H9 (cell line): ENCODE results near the gene NMU. TPM values are rescaled to one million over a fixed set of nuclear protein-coding genes. Genes with fewer than 3 reads are reported as not detected.

ENCODE experiments used
- DNase-seq: peaks from one replicate; pipeline ENCODE4 v3.0.0-alpha.2; 2017
- H2AFZ ChIP-seq: one replicate; pipeline ENCODE4 v1.6.1; 2013; ENCODE audit warnings: mild to moderate bottlenecking, low read length, control low read depth, moderate library complexity
- H2AK5ac ChIP-seq: 2 replicates; pipeline ENCODE4 v1.6.1; 2013; ENCODE audit warnings: low read length, control low read depth, mixed read lengths; ENCODE audit not compliant: insufficient read length
- H2BK120ac ChIP-seq: one replicate; pipeline ENCODE4 v1.6.1; 2013; ENCODE audit warnings: low read depth, mild to moderate bottlenecking, low read length, control low read depth, inconsistent platforms; ENCODE audit not compliant: poor library complexity, severe bottlenecking
- H2BK12ac ChIP-seq: 2 replicates; pipeline ENCODE4 v1.6.1; 2013; ENCODE audit warnings: low read length, control low read depth, mixed read lengths, low read depth; ENCODE audit not compliant: insufficient read length
- H2BK15ac ChIP-seq: 2 replicates; pipeline ENCODE4 v1.6.1; 2013; ENCODE audit warnings: low read depth, low read length, control low read depth
- H2BK20ac ChIP-seq: one replicate; pipeline ENCODE4 v1.6.1; 2013; ENCODE audit warnings: low read depth, mild to moderate bottlenecking, low read length, control low read depth, inconsistent platforms; ENCODE audit not compliant: poor library complexity, severe bottlenecking
- H2BK5ac ChIP-seq: 2 replicates; pipeline ENCODE4 v1.6.1; 2013; ENCODE audit warnings: low read length, control low read depth, mixed read lengths; ENCODE audit not compliant: insufficient read length
- H3K14ac ChIP-seq: 2 replicates; pipeline ENCODE4 v1.6.1; 2013; ENCODE audit warnings: low read length, control low read depth; ENCODE audit not compliant: insufficient read depth
- H3K18ac ChIP-seq: 2 replicates; pipeline ENCODE4 v1.6.1; 2013; ENCODE audit warnings: low read depth, mild to moderate bottlenecking, mixed read lengths, low read length, control low read depth; ENCODE audit not compliant: insufficient read length
- H3K23ac ChIP-seq: 2 replicates; pipeline ENCODE4 v1.6.1; 2013; ENCODE audit warnings: low read length, control low read depth, mixed read lengths, low read depth; ENCODE audit not compliant: insufficient read length
- H3K23me2 ChIP-seq: 2 replicates; pipeline ENCODE4 v1.6.1; 2013; ENCODE audit warnings: low read depth, mild to moderate bottlenecking, mixed read lengths, low read length, control low read depth; ENCODE audit not compliant: insufficient read length, poor library complexity, severe bottlenecking
- H3K27ac ChIP-seq: 2 replicates; pipeline ENCODE4 v1.5.1; 2013; ENCODE audit warnings: low read length, control low read depth, mixed read lengths, low read depth; ENCODE audit not compliant: insufficient read length
- H3K27me3 ChIP-seq: 2 replicates; pipeline ENCODE4 v1.6.1; 2013; ENCODE audit warnings: low read length, control low read depth, inconsistent platforms; ENCODE audit not compliant: insufficient read depth
- H3K4ac ChIP-seq: 2 replicates; pipeline ENCODE4 v1.6.1; 2013; ENCODE audit warnings: low read depth, mild to moderate bottlenecking, control low read depth, inconsistent platforms, low read length, moderate library complexity
- H3K4me1 ChIP-seq: 2 replicates; pipeline ENCODE4 v1.6.1; 2013; ENCODE audit warnings: low read length, control low read depth, inconsistent platforms; ENCODE audit not compliant: insufficient read depth
- H3K4me2 ChIP-seq: 2 replicates; pipeline ENCODE4 v1.6.1; 2013; ENCODE audit warnings: low read length, control low read depth, mixed read lengths; ENCODE audit not compliant: insufficient read length, insufficient read depth
- H3K56ac ChIP-seq: 2 replicates; pipeline ENCODE4 v1.6.1; 2013; ENCODE audit warnings: low read depth, mild to moderate bottlenecking, mixed read lengths, low read length, control low read depth; ENCODE audit not compliant: insufficient read length
- H3K79me1 ChIP-seq: 2 replicates; pipeline ENCODE4 v1.6.1; 2013; ENCODE audit warnings: low read depth, mild to moderate bottlenecking, moderate library complexity, low read length, control low read depth, inconsistent platforms; ENCODE audit not compliant: insufficient read depth, poor library complexity, severe bottlenecking
- H3K79me2 ChIP-seq: 2 replicates; pipeline ENCODE4 v1.6.1; 2013; ENCODE audit warnings: low read length, control low read depth, inconsistent platforms; ENCODE audit not compliant: insufficient read depth
- H3K9ac ChIP-seq: 2 replicates; pipeline ENCODE4 v1.6.1; 2013; ENCODE audit warnings: low read length, control low read depth, mixed read lengths; ENCODE audit not compliant: insufficient read length; ENCODE audit errors: extremely low read depth
- H3K9me3 ChIP-seq: one replicate; pipeline ENCODE4 v1.6.1; 2013; ENCODE audit warnings: low read depth, low read length, inconsistent platforms; ENCODE audit not compliant: control insufficient read depth
- H3T11ph ChIP-seq: one replicate; pipeline ENCODE4 v1.6.1; 2013; ENCODE audit warnings: mild to moderate bottlenecking, low read length, control low read depth, inconsistent platforms
- H4K20me1 ChIP-seq: one replicate; pipeline ENCODE4 v1.6.1; 2013; ENCODE audit not compliant: control insufficient read depth, insufficient read length, insufficient read depth
- H4K5ac ChIP-seq: 2 replicates; pipeline ENCODE4 v1.6.1; 2013; ENCODE audit warnings: low read depth, mild to moderate bottlenecking, mixed read lengths, low read length, control low read depth; ENCODE audit not compliant: insufficient read length
- H4K8ac ChIP-seq: replicated peaks from 2 replicates; pipeline ENCODE4 v1.6.1; 2013; ENCODE audit warnings: low read length, control low read depth, mixed read lengths, low read depth; ENCODE audit not compliant: insufficient read length
- H4K91ac ChIP-seq: 2 replicates; pipeline ENCODE4 v1.6.1; 2013; ENCODE audit warnings: low read depth, mild to moderate bottlenecking, moderate library complexity, mixed read lengths, low read length, control low read depth; ENCODE audit not compliant: insufficient read length
- H3K27ac Mint-ChIP-seq, 3 experiments: 2 replicates in 2 of 3; 3 replicates in 1 of 3; pipeline ENCODE4 v1.8.0; 2020 to 2021; ENCODE audit warnings: mixed read lengths in 3 of 3, mild to moderate bottlenecking in 1 of 3, moderate library complexity in 1 of 3
- H3K27me3 Mint-ChIP-seq: 2 replicates; pipeline ENCODE4 v1.8.0; 2021; ENCODE audit warnings: low read depth, mild to moderate bottlenecking, moderate library complexity, mixed read lengths
- H3K36me3 Mint-ChIP-seq, 3 experiments: 2 replicates in 2 of 3; 3 replicates in 1 of 3; pipeline ENCODE4 v1.8.0; 2020 to 2021; ENCODE audit warnings: low read depth in 3 of 3, mixed read lengths in 3 of 3; ENCODE audit not compliant: insufficient read depth in 1 of 3
- H3K4me1 Mint-ChIP-seq, 2 experiments: 2 replicates each; pipeline ENCODE4 v1.8.0; 2020; ENCODE audit warnings: mixed read lengths in 2 of 2
- H3K4me3 Mint-ChIP-seq, 2 experiments: 2 replicates in 1 of 2; 3 replicates in 1 of 2; pipeline ENCODE4 v1.8.0; 2020 to 2021; ENCODE audit warnings: mild to moderate bottlenecking in 2 of 2, mixed read lengths in 2 of 2, moderate library complexity in 1 of 2
- H3K9me3 Mint-ChIP-seq, 2 experiments: 2 replicates in 1 of 2; 3 replicates in 1 of 2; pipeline ENCODE4 v1.8.0; 2020; ENCODE audit warnings: mild to moderate bottlenecking in 2 of 2, mixed read lengths in 2 of 2, moderate library complexity in 1 of 2
- CTCF ChIP-seq: fragments of 200-600 bp; sonication (generic); conservative IDR thresholded peaks from 3 replicates; pipeline ENCODE4 v1.8.0; 2021; ENCODE audit warnings: antibody characterized with exemption, mild to moderate bottlenecking
- total RNA-seq: library from RNA; stranded (reverse); gene quantifications from 2 replicates; pipeline ENCODE4 v1.2.1, GENCODE V29; 2021

Gene NMU
- total RNA-seq, 1 experiment from 2014 or later: 12.9 TPM

GRCh38 chr4:55671667-55672066 is 35.6 kb upstream of the NMU start:
- Histone ChIP-seq H4K20me1 (no peaks in the 10 kb centered on the region), H4K8ac (no peak overlapping the region), H2AK5ac (no peak overlapping the region), H3K27ac (no peak overlapping the region), H3K4ac (no peak overlapping the region), H2BK5ac (no peak overlapping the region), H2BK15ac (no peak overlapping the region), H3K79me1 (no peaks in the 10 kb centered on the region), H3K79me2 (no peaks in the 10 kb centered on the region), H4K5ac (no peak overlapping the region), H4K91ac (no peak overlapping the region), H3K9ac (no peak overlapping the region), H3K4me1 (peaks cover 3% of the 10 kb centered on the region), H2BK20ac (no peak overlapping the region), H3K56ac (no peak overlapping the region), H3K27me3 (no peaks in the 10 kb centered on the region), H3K14ac (no peak overlapping the region), H2BK12ac (no peak overlapping the region), H3K4me2 (no peak overlapping the region), H3T11ph (no peak overlapping the region), H3K9me3 (no peaks in the 10 kb centered on the region), H3K18ac (no peak overlapping the region), H2BK120ac (no peak overlapping the region), H2AFZ (no peak overlapping the region), H3K23ac (no peak overlapping the region), H3K23me2 (peaks cover under 1% of the 10 kb centered on the region)
- Mint-ChIP-seq H3K9me3 (no peaks in the 10 kb centered on the region; a peak in 3 of 5 replicates), H3K27me3 (0 out of 2 replicates have a peak, but pooled peaks cover 1% of the 10 kb centered on the region), H3K27ac (no peak overlapping the region), H3K4me3 (no peak overlapping the region), H3K4me1 (peaks cover 31 to 32% of the 10 kb centered on the region in 2 experiments), H3K36me3 (peaks cover 0 to 8% (median 0%) of the 10 kb centered on the region in 3 experiments; a peak in 3 of 7 replicates)
- TF ChIP-seq CTCF: no peak
- DNase-seq: no peak
